ENCODE results near the gene TGFB3.

DNA sequence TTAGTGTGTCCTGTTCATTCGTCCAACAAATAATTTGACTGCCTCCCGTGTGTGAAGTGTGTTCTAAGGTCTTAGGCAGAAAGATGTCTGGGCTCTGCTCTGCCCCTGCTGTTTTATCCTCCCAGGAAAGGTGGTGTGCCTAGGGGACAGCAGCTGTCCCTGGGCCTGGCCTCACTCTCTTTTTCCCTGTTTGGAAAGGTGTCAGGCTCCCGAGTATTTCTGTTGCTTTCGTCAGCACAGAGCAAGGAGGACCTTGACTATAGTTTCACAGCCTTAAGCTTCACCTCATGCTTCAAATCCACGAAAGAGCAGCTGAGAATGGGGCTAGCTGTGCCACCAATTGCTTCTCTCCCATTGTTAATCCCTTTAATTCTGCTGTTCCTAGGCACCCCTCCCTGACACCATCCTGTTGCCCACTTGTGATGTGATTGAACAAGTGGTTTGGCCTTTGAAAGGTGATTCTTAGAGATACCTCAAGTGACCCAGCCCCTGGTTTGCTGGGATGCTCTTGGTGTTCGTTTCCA is 54.2 kb downstream of the TGFB3 start:
- TF ChIP-seq, protein P1, sequence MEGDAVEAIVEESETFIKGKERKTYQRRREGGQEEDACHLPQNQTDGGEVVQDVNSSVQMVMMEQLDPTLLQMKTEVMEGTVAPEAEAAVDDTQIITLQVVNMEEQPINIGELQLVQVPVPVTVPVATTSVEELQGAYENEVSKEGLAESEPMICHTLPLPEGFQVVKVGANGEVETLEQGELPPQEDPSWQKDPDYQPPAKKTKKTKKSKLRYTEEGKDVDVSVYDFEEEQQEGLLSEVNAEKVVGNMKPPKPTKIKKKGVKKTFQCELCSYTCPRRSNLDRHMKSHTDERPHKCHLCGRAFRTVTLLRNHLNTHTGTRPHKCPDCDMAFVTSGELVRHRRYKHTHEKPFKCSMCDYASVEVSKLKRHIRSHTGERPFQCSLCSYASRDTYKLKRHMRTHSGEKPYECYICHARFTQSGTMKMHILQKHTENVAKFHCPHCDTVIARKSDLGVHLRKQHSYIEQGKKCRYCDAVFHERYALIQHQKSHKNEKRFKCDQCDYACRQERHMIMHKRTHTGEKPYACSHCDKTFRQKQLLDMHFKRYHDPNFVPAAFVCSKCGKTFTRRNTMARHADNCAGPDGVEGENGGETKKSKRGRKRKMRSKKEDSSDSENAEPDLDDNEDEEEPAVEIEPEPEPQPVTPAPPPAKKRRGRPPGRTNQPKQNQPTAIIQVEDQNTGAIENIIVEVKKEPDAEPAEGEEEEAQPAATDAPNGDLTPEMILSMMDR (IDR thresholded peaks at IDR 0.05): no peak
- TF ChIP-seq RORB (CRISPR knock-in tag; IDR thresholded peaks at IDR 0.05): no peak
- TF ChIP-seq NR2C2 (CRISPR knock-in tag; IDR thresholded peaks at IDR 0.05): no peak
- TF ChIP-seq SP1 (CRISPR knock-in tag; conservative IDR thresholded peaks at IDR 0.05): no peak
- TF ChIP-seq FOXK1 (CRISPR knock-in tag; IDR thresholded peaks at IDR 0.05): no peak
- TF ChIP-seq, protein P2, sequence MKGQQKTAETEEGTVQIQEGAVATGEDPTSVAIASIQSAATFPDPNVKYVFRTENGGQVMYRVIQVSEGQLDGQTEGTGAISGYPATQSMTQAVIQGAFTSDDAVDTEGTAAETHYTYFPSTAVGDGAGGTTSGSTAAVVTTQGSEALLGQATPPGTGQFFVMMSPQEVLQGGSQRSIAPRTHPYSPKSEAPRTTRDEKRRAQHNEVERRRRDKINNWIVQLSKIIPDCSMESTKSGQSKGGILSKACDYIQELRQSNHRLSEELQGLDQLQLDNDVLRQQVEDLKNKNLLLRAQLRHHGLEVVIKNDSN (CRISPR knock-in tag; IDR thresholded peaks at IDR 0.05): no peak
- no peak for TF ChIP-seq ZBTB21 (CRISPR knock-in tag; IDR thresholded peaks at IDR 0.05; ENCODE audit: borderline replicate concordance)
- no peak for TF ChIP-seq NR3C1 (CRISPR knock-in tag; conservative IDR thresholded peaks at IDR 0.05; ENCODE audit: low read depth)
- TF ChIP-seq IRF1 (CRISPR knock-in tag; IDR thresholded peaks at IDR 0.05): no peak

Measured in WTC11 (cell line).